Muscle layer of duodenum (tissue), 2 donors: Measurements from ENCODE around the gene TM9SF4.
"Not testable (repeated sequence)": the region's sequence is repeated elsewhere in the genome, so short reads cannot be mapped to it uniquely, and the experiment has no call there.

Experiments
- H3K27ac ChIP-seq: one replicate; pipeline ENCODE4 v1.7.0; 2013; ENCODE audit warnings: mild to moderate bottlenecking, low read length
- H3K27me3 ChIP-seq: one replicate; pipeline ENCODE4 v1.7.0; 2013; ENCODE audit warnings: low read depth, mild to moderate bottlenecking, control low read depth, low read length
- H3K36me3 ChIP-seq, 2 donors: one replicate each; pipeline ENCODE4 v1.7.0; 2013; ENCODE audit warnings: low read length in 2 of 2, control low read depth in 1 of 2, mild to moderate bottlenecking in 1 of 2; ENCODE audit not compliant: insufficient read depth in 2 of 2, control insufficient read depth in 1 of 2
- H3K4me1 ChIP-seq, 2 donors: one replicate each; pipeline ENCODE4 v1.7.0; 2013; ENCODE audit warnings: low read length in 2 of 2, mild to moderate bottlenecking in 2 of 2, control low read depth in 1 of 2, moderate library complexity in 1 of 2; ENCODE audit not compliant: insufficient read depth in 2 of 2, control insufficient read depth in 1 of 2
- H3K4me3 ChIP-seq, 2 donors: one replicate each; pipeline ENCODE4 v1.7.0; 2013; ENCODE audit warnings: low read length in 2 of 2, low read depth in 1 of 2, mild to moderate bottlenecking in 1 of 2
- H3K9me3 ChIP-seq, 2 donors: one replicate each; pipeline ENCODE4 v1.7.0; 2013; ENCODE audit warnings: low read length in 2 of 2, control low read depth in 1 of 2, mild to moderate bottlenecking in 1 of 2; ENCODE audit not compliant: control insufficient read depth in 1 of 2
- donor health status: healthy.

TM9SF4 gene

DNA sequence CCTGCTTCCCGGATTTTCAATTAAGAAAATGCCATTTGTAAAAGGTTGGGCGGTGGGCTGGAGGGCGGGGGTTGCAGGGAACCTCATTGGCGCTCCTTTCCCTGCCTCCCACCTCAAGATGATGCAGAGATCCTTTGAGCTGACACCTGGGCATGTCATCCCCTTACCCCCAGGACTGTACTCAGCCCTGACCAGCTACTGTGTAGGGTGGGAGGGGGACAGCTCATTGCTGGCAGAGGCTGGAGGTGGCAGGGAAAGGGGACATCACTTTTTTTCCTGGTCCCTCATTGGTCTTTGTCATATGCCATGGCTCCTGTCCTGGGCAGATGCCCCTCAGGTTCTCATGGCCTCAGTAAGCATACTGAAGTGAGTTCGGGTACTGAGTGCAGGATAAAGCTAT, 83.8 kb downstream of the TM9SF4 start:
- H3K4me3 ChIP-seq, H3K27ac ChIP-seq, H3K9me3 ChIP-seq, H3K27me3 ChIP-seq: not testable (repeated sequence)
- Histone ChIP-seq H3K4me1 (peaks cover 15 to 26% of the 10 kb centered on the region in 2 donors), H3K36me3 (peaks cover 26 to 28% of the 10 kb centered on the region in 2 donors)

GRCh38 chr20:32193996-32194395, 84.5 kb downstream of the TM9SF4 start:
- Histone ChIP-seq H3K4me1 (peaks cover 12 to 20% of the 10 kb centered on the region in 2 donors), H3K36me3 (peaks cover 26 to 33% of the 10 kb centered on the region in 2 donors), H3K4me3 (no peak overlapping the region), H3K9me3 (no peaks in the 10 kb centered on the region), H3K27me3 (no peaks in the 10 kb centered on the region), H3K27ac (no peak overlapping the region)

GRCh38 chr20:32195581-32195980, 86.1 kb downstream of the TM9SF4 start:
- no peak overlapping the region for H3K27ac ChIP-seq
- H3K4me3 ChIP-seq, result no peak overlapping the region
- no peaks in the 10 kb centered on the region for H3K27me3 ChIP-seq
- peaks cover 40 to 43% of the 10 kb centered on the region in 2 donors for H3K36me3 ChIP-seq
- H3K9me3 ChIP-seq, result no peaks in the 10 kb centered on the region
- peaks cover 6 to 9% of the 10 kb centered on the region in 2 donors for H3K4me1 ChIP-seq

GRCh38 chr20:32196613-32197012, 87.1 kb downstream of the TM9SF4 start:
- H3K36me3 ChIP-seq, result peaks cover 51% of the 10 kb centered on the region in 2 donors
- H3K4me1 ChIP-seq, H3K4me3 ChIP-seq, H3K27ac ChIP-seq, H3K9me3 ChIP-seq, H3K27me3 ChIP-seq: not testable (repeated sequence)

DNA sequence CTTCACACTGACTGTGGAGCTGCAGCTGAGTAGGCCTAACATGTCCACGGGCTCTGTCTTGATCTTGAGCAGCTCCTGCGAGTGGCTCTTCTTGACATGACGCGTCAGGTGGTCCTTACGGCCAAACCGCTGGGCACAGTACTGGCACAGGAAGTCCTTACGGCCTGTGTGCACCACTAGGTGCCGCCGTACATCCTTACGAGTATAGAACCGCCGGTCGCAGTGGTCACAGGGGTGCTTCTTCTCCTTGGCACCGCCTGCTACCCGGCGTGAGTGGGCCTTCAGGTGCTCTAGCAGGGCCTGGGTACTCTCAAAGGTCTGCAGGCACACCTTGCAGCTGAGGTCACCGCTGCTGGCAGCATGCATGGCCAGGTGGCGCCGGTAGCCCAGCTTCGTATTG, 87.6 kb downstream of the TM9SF4 start:
- H3K36me3 ChIP-seq, result peaks cover 52 to 54% of the 10 kb centered on the region in 2 donors
- not testable (repeated sequence) for H3K27me3 ChIP-seq, H3K4me3 ChIP-seq, H3K27ac ChIP-seq, H3K4me1 ChIP-seq, H3K9me3 ChIP-seq

GRCh38 chr20:32199006-32199405, 89.5 kb downstream of the TM9SF4 start:
- no peaks in the 10 kb centered on the region for H3K27me3 ChIP-seq
- H3K36me3 ChIP-seq, result peaks cover 52 to 54% of the 10 kb centered on the region in 2 donors
- H3K27ac ChIP-seq, result no peak overlapping the region
- peaks cover 14 to 18% of the 10 kb centered on the region in 2 donors for H3K4me1 ChIP-seq
- H3K4me3 ChIP-seq, result no peak overlapping the region
- no peaks in the 10 kb centered on the region for H3K9me3 ChIP-seq

DNA sequence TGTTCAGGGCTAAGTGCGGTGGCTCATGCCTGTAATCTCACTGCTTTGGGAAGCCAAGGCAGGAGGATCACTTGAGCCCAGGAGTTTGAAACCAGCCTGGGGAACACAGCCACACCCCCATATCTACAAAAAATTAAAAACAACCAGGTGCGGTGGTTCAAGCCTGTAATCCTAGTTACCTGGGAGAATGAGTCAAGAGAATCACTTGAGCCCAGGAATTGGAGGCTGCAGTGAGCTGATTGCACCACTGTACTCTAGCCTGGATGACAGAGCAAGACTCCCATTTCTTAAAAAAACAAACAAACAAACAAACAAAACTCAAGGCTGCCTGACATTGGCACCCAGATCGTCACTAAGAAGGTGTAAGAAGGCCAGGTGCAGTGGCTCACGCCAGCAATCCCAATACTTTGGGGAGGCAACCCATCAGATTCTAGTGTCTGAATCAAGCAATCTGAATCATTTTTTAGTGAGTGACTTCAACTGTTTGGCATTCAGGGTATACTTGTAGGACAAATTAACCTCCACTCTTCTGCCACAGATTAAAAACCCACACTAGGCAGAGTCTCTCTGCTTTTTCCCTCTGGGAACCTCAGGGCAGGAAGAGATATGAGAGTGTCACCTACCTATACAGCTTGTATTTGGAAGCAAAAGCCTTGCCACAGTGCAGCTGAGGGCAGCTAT, 91.9 kb downstream of the TM9SF4 start:
- no peaks in the 10 kb centered on the region for H3K27me3 ChIP-seq
- H3K4me3 ChIP-seq, result no peak overlapping the region
- no peaks in the 10 kb centered on the region for H3K9me3 ChIP-seq
- H3K27ac ChIP-seq, result no peak overlapping the region
- H3K4me1 ChIP-seq, result peaks cover 22 to 37% of the 10 kb centered on the region in 2 donors
- peaks cover 39 to 41% of the 10 kb centered on the region in 2 donors for H3K36me3 ChIP-seq

- Histone ChIP-seq H3K27ac (no peak overlapping the region), H3K9me3 (no peaks in the 10 kb centered on the region), H3K27me3 (no peaks in the 10 kb centered on the region), H3K4me3 (no peak overlapping the region), H3K4me1 (peaks cover 28 to 42% of the 10 kb centered on the region in 2 donors), H3K36me3 (peaks cover 34 to 36% of the 10 kb centered on the region in 2 donors)
Observed at GRCh38 chr20:32201977-32202363, 92.5 kb downstream of the TM9SF4 start.

GRCh38 chr20:32203356-32204204, 94.1 kb downstream of the TM9SF4 start:
- Histone ChIP-seq H3K27me3 (no peaks in the 10 kb centered on the region), H3K36me3 (peaks cover 23 to 28% of the 10 kb centered on the region in 2 donors), H3K4me3 (peak overlapping the region in 1 of 2 donors; percentile 5), H3K4me1 (peaks cover 28 to 48% of the 10 kb centered on the region in 2 donors), H3K9me3 (no peaks in the 10 kb centered on the region), H3K27ac (peak overlapping the region; percentile 73)

GRCh38 chr20:32204205-32205109, 94.9 kb downstream of the TM9SF4 start:
- Histone ChIP-seq H3K4me3 (peak overlapping the region in 1 of 2 donors; percentile 5), H3K9me3 (no peaks in the 10 kb centered on the region), H3K27ac (peak overlapping the region; percentile 73), H3K4me1 (peaks cover 28 to 57% of the 10 kb centered on the region in 2 donors), H3K36me3 (peaks cover 15 to 24% of the 10 kb centered on the region in 2 donors), H3K27me3 (no peaks in the 10 kb centered on the region)
